Fibroblast of lung (primary cell): ENCODE measurements around the gene CMSS1.

Experiments used
- EZH2 ChIP-seq: IDR thresholded peaks from 2 replicates; pipeline ENCODE4 v1.5.1; 2012; ENCODE audit warnings: low read length, control low read depth, mild to moderate bottlenecking; ENCODE audit errors: missing control alignments
- TF ChIP-seq, protein P1 (sequence below), 2 donors: IDR thresholded peaks in 1 of 2; conservative IDR thresholded peaks in 1 of 2; 1 replicate in 1 of 2; 2 replicates in 1 of 2; pipeline ENCODE4 v1.5.1; 2011 to 2012; ENCODE audit warnings: low read length in 2 of 2, control low read depth in 1 of 2, inconsistent platforms in 1 of 2, low read depth in 1 of 2, mild to moderate bottlenecking in 1 of 2

DNA sequence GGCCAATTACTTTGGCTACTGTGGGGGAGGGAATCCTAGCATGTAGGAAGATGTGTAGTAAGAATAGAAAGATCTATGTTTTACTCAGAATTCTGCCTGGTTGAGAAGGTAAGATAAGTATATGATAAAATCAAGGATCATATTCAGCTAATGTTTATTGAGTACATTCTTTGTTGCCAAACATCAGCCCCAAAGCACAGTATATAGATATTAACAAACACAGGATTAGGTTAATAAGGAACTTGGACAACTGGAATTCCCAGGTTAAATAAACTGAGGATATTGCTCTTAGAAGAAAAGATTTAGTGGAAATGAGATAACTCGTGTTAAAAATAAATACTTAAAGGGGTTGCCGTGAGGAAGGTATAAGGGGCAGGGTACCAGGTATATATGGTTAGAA lies 167.0 kb downstream of the CMSS1 start:
- TF ChIP-seq, protein P1, sequence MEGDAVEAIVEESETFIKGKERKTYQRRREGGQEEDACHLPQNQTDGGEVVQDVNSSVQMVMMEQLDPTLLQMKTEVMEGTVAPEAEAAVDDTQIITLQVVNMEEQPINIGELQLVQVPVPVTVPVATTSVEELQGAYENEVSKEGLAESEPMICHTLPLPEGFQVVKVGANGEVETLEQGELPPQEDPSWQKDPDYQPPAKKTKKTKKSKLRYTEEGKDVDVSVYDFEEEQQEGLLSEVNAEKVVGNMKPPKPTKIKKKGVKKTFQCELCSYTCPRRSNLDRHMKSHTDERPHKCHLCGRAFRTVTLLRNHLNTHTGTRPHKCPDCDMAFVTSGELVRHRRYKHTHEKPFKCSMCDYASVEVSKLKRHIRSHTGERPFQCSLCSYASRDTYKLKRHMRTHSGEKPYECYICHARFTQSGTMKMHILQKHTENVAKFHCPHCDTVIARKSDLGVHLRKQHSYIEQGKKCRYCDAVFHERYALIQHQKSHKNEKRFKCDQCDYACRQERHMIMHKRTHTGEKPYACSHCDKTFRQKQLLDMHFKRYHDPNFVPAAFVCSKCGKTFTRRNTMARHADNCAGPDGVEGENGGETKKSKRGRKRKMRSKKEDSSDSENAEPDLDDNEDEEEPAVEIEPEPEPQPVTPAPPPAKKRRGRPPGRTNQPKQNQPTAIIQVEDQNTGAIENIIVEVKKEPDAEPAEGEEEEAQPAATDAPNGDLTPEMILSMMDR (conservative IDR thresholded peaks at IDR 0.05 in 1 of 2, IDR thresholded peaks at IDR 0.05 in 1 of 2; ENCODE audit: low read depth in 1 of 2, low read length in 2 of 2): no peak
- TF ChIP-seq EZH2: no peak
